ENCODE data around the gene CFAP100.

Gene CFAP100

DNA sequence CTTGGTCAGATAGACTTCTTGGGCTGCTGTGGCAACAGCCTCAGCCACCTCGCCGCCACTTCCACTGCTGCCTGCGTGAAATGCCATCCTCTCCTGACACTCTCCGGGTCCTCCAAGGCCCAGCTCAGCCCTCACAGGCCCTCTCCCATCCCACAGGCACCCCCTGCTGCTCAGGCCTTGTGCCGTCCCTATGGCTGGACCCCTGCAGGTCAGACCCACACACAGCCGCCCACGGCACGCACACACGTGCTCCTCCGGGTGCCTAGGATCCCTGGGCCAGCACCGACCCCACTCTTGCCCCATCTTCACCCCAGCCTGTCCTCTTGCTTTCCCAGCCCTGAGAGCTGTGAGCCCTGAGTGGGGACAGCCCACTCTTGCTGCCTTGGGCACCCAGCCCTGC, 19.7 kb downstream of the CFAP100 start:
- no peak for TF ChIP-seq ZNF274 (IDR thresholded peaks at IDR 0.05; ENCODE audit: low read depth, low read length)
- no peak overlapping the region for H3K4me3 ChIP-seq (ENCODE audit: low read length)

DNA sequence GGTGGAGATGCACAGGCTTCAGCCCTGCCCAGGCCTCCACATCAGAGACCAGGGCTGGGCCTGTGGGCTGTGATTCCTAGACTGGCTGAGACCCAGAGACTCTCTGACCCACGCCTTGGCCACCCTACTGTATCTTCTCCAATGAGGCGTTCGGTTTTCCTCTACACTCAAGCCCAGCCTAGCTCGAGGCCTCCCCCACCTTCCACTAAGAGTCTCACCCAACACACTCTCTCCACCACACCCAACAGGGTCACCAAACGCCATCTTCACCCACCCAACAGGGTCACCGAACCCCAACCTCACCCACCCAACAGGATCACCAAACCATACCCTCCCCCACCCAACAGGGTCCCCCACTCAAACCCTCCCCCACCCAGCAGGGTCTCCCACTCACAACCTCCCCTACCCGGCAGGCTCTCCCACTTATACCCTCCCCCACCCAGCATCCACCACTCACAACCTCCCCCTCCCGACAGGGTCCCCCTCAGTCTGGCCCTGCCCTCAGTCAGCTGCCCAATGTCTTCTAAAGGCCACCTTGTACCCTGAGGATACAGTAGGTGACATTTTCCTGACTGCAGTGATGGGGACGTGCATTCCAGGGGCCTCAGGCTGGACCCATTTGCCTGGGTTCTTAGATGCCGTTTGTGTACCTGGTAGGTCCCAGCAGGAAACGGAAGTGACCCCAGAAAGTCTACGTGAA, 20.4 kb downstream of the CFAP100 start:
- no peak for TF ChIP-seq ZNF274 (IDR thresholded peaks at IDR 0.05; ENCODE audit: low read depth, low read length)

DNA sequence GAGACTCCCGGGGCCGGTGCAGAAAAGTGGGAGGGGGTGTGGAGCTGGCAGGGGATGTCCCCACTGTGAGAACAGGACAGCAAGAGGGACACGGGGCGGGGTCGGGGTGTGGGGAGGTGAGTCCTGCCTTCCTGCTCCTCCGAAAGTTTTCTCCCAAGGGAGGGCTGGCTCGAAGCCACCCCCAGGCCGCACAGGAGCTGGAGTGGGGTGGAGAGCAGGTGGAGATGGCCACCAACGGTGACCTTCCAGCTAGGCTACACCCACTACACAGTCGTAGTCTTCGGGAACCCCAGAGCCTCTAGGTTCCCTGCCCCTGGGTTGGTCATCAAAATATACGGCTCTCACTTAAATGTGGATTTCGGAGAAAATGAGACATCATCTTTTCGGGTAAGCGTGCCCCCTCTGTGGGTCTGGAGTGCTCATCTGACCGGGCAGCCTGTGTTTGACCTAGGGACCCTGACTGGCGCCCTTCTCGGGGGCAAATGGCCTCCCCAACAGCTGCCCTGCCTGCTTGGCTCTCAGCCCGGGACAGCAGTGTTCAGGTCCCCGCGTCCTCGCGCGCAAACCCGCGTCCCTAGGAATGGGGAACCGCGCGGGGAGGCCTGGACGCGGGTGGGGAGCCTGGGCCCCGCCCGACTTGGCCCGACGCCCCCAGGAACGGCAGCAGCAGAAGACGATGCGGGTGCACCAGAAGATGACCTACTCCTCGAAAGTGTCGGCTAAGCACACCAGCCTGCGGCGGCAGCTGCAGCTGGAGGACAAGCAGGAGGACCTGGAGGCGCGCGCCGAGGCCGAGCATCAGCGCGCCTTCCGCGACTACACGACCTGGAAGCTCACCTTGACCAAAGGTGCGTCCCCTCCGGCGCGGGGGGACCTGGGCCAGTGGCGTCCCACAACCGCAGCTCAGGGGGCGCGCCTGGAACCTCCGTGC, 21.2 kb downstream of the CFAP100 start:
- no peak for TF ChIP-seq ZNF274 (IDR thresholded peaks at IDR 0.05; ENCODE audit: low read depth, low read length)
- H3K4me3 ChIP-seq (ENCODE audit: low read length), result no peak overlapping the region

More for the DNA sequence above, 20.4 kb downstream of the CFAP100 start:
- no peak overlapping the region for H3K4me3 ChIP-seq (ENCODE audit: low read length)

DNA sequence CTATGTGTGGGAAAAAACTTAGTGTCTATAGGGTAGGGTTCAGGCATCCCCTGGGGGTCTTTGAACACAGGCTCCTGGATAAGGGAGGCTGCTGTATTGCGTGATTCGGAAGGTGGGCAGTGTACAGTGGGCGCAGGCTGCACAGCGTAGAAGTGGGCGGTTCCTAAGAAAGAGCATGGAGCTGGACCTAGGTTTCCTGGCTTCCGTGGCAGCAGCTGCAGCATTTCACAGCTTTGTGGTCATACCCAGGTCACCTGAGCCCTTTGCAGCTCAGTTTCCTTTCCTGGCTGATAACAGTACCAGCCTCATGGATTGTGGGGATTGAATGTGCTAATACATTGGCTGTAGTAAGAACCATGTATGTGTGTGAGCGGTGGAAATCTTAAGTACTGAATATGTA, 22.2 kb downstream of the CFAP100 start:
- no peak for TF ChIP-seq ZNF274 (IDR thresholded peaks at IDR 0.05; ENCODE audit: low read depth, low read length)
- no peak overlapping the region for H3K4me3 ChIP-seq (ENCODE audit: low read length)

DNA sequence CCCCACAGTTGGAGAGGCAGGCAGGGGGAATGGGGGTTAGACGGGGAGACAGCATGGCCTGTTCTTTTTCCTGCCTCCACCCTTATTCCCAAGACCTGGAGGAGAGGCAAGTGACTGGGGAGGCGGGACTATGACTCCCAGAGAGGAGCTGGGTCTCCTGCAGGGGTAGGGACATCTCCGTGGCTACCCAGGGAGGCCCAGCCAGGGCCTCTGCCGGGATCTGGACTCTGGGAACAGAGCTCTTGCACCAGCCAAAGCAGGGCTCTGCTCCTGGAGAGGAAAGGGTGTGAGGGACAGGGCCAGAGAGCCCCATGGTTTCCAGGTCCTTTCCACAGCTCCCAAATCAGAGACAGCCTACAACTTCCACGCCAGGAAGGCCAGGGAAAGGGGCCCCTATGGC, 22.8 kb downstream of the CFAP100 start:
- no peak overlapping the region for H3K4me3 ChIP-seq (ENCODE audit: low read length)

DNA sequence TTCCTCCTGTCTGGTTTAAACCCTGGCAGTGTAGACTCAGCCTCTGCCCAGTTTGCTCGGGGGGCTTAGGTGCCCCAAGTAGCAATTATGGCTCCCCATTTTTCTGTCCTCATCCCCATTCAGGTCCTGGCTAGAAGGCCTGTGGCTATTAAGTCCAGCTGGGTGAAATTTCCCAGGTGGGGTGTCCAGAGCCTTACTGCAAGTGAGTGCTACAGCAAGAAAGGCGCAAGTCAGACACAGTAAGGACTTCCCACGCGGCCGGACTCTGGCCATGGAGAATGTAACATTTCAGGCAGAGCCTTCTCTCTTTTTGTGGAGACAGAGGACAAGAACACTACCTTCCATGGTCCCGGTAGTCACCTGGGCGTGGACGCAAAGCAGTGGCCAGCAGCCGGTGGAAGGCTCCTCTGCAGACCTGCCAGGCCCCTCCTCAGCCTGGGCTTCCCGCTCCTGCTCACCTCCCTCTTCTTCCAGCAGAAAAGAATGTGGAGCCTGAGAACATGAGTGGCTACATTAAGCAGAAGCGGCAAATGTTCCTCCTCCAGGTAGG, 23.3 kb downstream of the CFAP100 start:
- H3K4me3 ChIP-seq (ENCODE audit: low read length), result no peak overlapping the region
- no peak for TF ChIP-seq ZNF274 (IDR thresholded peaks at IDR 0.05; ENCODE audit: low read depth, low read length)

More for the DNA sequence above, 22.8 kb downstream of the CFAP100 start:
- TF ChIP-seq ZNF274 (IDR thresholded peaks at IDR 0.05; ENCODE audit: low read depth, low read length), result no peak

DNA sequence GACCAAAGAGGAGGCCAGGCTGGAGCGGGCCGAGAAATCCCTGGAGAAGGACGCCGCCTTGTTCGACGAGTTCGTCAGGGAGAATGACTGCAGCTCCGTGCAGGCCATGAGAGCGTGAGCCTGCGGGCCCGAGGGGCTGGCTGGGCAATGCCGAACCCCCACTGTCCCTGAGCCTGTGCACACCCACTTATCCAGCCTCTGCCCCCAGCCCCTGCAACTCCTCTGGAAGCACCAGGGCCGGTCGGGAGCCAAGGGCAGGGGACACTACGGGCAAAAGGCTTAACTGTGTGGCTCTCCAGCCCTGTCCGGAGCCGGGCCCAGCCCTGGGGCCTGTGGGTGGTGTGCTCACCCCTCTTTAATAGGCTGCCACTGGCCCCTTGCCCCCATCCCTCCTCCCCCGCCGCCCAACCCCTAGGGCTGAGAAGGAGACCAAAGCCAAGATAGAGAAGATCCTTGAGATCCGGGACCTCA, 24.0 kb downstream of the CFAP100 start:
- H3K4me3 ChIP-seq (ENCODE audit: low read length), result no peak overlapping the region
- TF ChIP-seq ZNF274 (IDR thresholded peaks at IDR 0.05; ENCODE audit: low read depth, low read length), result no peak

DNA sequence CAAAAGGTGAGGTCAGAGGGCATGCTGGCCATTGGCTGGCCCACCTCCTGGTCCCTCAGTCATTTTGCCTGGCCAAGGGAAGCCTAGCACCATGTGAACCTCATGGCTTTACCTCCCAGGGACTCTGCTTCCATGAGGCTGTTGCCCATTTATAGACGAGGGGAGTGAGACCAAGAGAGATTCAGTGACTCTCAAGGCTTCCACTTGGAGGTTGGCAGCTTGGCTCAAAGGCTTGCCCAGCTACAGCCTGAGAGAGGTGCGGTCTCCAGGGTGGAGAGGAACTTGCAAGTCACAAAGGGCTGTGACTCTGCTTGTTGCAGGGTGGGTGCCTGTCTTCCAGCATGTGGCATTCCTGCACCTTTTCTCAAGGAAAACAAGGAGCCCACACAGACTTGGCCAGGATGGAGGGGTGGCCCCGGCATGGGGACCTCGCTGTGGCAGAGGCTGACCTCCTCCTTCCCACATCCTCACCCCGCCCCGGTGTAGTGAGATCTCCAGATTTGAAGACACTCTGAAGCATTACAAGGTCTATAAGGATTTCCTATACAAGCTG, 24.5 kb downstream of the CFAP100 start:
- H3K4me3 ChIP-seq (ENCODE audit: low read length), result no peak overlapping the region
- TF ChIP-seq ZNF274 (IDR thresholded peaks at IDR 0.05; ENCODE audit: low read depth, low read length), result no peak

DNA sequence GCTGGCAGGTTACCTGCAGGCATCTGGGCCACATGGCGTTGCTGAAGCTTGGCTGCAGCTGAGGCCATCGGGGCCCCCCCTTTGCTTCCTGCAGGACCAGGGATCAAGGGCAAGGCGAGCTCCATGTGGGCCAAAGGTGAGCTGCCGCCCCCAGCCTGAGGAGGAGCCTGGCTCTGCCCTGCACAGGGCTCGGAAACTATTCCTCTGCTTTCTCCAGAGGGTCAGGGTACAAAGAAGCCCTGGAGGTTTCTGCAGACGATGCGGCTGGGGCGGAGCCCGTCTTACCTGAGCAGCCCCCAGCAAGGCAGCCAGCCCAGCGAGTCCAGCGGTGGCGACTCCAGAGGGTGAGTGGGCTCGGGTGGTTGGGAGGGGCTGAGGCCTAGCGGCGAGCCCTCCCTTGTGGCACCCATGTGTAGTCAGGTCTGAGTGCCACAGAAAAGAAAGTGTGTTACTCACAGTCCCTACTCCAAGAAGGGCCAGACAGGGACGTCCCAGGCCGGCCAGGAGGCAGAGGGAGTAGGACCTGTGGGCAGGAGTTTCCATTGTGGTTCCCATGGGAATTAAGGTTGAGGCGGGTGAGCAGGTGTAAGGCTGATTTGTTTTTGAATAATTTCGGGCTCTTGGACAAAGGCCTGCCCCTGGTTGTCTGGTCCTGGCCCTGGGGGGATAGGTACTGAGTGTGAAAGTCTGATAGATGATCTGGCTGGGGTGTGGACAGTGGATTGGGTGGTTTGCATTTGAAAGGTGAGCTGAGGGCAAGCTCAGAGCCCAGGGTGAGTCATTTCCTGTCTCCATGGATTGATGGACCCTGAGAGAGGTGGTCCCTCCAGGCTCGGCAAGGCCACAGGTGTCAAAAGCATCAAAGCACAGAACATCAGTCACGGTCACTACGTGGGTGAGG, 25.4 kb downstream of the CFAP100 start:
- no peak for TF ChIP-seq ZNF274 (IDR thresholded peaks at IDR 0.05; ENCODE audit: low read depth, low read length)
- H3K4me3 ChIP-seq (ENCODE audit: low read length), result no peak overlapping the region

DNA sequence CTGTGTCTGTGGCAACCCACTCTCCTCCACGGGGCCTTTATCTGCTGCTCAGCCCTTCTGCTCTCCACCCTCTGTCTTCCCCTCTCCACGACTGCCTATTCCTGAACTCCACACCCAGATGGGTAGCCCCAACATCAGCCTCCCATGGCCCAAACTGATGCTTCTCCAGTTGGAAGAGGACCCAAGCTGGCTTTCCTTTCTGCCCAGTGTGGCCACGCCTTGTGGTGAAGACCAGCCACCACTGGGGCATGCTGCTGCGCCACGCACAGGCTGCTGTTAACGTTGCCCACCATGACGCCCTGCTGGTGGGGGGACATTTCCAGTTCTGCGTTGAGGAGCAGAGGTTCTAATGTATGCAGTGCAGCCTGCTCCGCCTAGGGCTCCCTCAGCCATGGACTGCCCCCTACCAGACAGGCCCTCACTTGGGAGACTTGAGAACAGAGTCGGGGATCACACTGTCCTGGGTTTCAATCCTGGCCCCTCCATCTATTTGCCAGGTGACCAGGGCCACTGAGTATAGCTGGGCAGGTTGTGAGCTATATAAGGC, 26.9 kb downstream of the CFAP100 start:
- TF ChIP-seq ZNF274 (IDR thresholded peaks at IDR 0.05; ENCODE audit: low read depth, low read length), result no peak
- no peak overlapping the region for H3K4me3 ChIP-seq (ENCODE audit: low read length)

DNA sequence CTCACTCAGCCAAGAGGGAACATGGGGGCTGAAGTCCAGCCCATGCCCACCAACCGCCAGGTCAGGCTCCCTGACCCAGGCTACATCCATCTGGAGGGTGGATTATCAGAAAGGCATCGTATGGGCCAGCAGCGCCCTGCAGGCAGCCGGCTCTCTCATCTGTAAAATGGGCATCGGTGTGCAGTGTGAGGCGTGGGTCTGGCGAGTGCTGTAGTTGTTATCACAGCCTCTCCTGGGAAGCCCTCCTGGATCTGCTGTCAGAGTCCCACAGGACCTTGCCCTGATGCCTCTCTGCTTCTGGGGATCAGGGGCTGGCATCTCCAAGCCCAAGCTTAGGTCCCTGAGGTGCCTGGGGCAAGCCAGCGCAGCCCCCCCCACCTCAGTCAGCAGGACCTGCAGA, 27.4 kb downstream of the CFAP100 start:
- no peak overlapping the region for H3K4me3 ChIP-seq (ENCODE audit: low read length)
- no peak for TF ChIP-seq ZNF274 (IDR thresholded peaks at IDR 0.05; ENCODE audit: low read depth, low read length)

DNA sequence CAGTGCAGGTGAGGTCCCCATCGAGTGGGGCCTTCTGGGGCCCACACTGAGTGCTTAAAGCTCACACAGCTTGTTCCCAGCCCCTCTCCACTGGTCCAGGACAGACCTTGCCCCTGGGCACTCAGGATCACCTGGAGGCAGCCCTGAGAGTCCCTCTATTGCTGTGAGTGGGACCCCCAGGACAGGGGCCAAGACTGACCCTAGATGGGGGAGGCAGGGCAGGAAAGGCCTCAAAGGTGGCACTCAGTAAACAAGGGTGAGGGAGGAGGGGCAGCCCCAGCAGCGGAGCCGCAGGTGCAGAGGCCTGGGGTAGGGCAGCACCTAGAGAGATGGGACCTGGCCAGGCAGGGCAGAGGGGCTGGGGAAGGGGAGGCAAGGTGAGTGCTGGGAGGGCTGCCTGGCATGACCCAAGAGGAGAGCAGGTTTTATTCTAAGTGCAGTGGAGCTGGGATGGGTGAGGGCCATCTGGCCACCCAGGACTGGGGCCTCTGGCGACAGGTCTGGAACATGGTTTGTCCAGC, 27.9 kb downstream of the CFAP100 start:
- H3K4me3 ChIP-seq (ENCODE audit: low read length), result no peak overlapping the region
- TF ChIP-seq ZNF274 (IDR thresholded peaks at IDR 0.05; ENCODE audit: low read depth, low read length), result no peak
